DND-41 (cell line): ENCODE data around the gene IQSEC1.

Source experiments
- EZH2 ChIP-seq: IDR thresholded peaks from 3 replicates; pipeline ENCODE4 v1.6.1; 2012; ENCODE audit warnings: borderline replicate concordance, low read depth, mild to moderate bottlenecking, moderate library complexity, low read length, inconsistent platforms; ENCODE audit not compliant: severe bottlenecking
- TF ChIP-seq, protein P1 (sequence below): IDR thresholded peaks from 2 replicates; pipeline ENCODE4 v1.5.1; 2012; ENCODE audit warnings: borderline replicate concordance, low read length, moderate library complexity, mild to moderate bottlenecking; ENCODE audit not compliant: poor library complexity, severe bottlenecking; ENCODE audit errors: extremely low read depth

DNA sequence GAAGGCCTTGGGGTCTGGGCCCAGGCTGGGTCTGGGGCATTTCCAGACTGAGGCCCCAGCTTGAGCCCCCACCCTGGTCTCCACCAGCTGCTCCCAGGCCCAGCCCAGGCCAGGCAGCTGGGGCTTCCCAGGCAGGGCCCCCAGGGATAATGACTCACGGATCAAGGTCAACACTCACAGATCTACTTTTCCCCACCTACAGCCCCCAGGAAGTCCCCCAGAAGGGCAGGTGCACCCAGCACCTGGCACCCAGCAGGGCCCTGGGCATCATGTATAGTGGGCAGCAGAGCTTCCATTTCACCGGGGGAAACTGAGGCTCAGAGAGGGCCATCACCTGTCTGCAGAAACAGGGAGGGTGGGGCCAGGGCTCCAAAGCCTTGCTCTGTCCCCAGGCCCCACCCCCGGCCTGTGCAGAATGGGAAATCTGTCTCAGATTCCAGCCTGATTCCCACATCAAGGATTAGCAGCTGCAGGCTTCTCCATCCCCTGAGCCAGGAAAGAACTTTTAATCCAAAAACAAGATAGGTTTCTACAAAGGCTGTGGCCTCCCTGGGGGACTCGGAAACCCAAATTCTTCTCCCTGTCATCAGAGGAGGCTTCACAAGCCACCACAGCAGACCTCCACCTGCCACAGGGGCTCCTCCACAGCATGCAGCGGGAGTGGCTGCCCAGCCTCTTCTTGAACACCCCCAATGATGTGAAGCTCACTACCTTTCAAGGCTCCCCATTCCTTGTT, 49.8 kb downstream of the IQSEC1 start:
- TF ChIP-seq, protein P1, sequence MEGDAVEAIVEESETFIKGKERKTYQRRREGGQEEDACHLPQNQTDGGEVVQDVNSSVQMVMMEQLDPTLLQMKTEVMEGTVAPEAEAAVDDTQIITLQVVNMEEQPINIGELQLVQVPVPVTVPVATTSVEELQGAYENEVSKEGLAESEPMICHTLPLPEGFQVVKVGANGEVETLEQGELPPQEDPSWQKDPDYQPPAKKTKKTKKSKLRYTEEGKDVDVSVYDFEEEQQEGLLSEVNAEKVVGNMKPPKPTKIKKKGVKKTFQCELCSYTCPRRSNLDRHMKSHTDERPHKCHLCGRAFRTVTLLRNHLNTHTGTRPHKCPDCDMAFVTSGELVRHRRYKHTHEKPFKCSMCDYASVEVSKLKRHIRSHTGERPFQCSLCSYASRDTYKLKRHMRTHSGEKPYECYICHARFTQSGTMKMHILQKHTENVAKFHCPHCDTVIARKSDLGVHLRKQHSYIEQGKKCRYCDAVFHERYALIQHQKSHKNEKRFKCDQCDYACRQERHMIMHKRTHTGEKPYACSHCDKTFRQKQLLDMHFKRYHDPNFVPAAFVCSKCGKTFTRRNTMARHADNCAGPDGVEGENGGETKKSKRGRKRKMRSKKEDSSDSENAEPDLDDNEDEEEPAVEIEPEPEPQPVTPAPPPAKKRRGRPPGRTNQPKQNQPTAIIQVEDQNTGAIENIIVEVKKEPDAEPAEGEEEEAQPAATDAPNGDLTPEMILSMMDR, result no peak
- TF ChIP-seq EZH2, result no peak
